GM13976 (cell line): ENCODE data around the gene MRPS14.

Experiments
- DNase-seq: peaks from one replicate; pipeline ENCODE4 v3.0.0; 2012; ENCODE audit warnings: low spot score
- CTCF ChIP-seq: IDR thresholded peaks from 2 replicates; pipeline ENCODE4 v1.5.1; 2012; ENCODE audit warnings: borderline replicate concordance, mild to moderate bottlenecking; ENCODE audit not compliant: insufficient read depth; ENCODE audit errors: extremely low read depth, missing control alignments, control extremely low read depth
- in situ Hi-C: fragments of 300-500 bp; cut with MboI; formaldehyde crosslinking; loops from one replicate; pipeline ENCODE4 v1.12.0; 2022; ENCODE audit warnings: low sequenced_read_pairs, mixed read lengths, inconsistent platforms; ENCODE audit not compliant: unreplicated experiment

MRPS14 gene

GRCh38 chr1:175023043-175023921 lies at the start of gene MRPS14:
MRPS14 (minus strand) TSS chr1:175023425; CDS start chr1:175023408, 17 bp downstream.
- in situ Hi-C loops = loop anchor here (10.0 kb wide), 1 partner anchor 302 kb away; no protein-coding TSS in a partner anchor
- TF ChIP-seq CTCF = no peak
- DNase-seq = peak; percentile 95

- in situ Hi-C loops = no loop called here
- peak; percentile 68 for DNase-seq
These were observed 49.1 kb upstream of the MRPS14 start for GRCh38 chr1:175072099-175072951.

GRCh38 chr1:175071276-175071943 lies 48.2 kb upstream of the MRPS14 start:
- TF ChIP-seq CTCF = no peak
- in situ Hi-C loops = no loop called here
- DNase-seq = no peak

More at GRCh38 chr1:175072099-175072951, 49.1 kb upstream of the MRPS14 start:
- no peak for TF ChIP-seq CTCF

- in situ Hi-C loops = no loop called here
- no peak for DNase-seq
- no peak for TF ChIP-seq CTCF
These were observed 47.6 kb upstream of the MRPS14 start for GRCh38 chr1:175070818-175071217.

GRCh38 chr1:175067362-175068106 lies 44.3 kb upstream of the MRPS14 start, which contains the start of gene TNN:
TNN (plus strand) TSS chr1:175067833; CDS start chr1:175077419, 9,586 bp downstream.
- no peak for TF ChIP-seq CTCF
- in situ Hi-C loops = no loop called here
- DNase-seq = no peak
